ENCODE measurements around the gene DDX3Y.

DNA sequence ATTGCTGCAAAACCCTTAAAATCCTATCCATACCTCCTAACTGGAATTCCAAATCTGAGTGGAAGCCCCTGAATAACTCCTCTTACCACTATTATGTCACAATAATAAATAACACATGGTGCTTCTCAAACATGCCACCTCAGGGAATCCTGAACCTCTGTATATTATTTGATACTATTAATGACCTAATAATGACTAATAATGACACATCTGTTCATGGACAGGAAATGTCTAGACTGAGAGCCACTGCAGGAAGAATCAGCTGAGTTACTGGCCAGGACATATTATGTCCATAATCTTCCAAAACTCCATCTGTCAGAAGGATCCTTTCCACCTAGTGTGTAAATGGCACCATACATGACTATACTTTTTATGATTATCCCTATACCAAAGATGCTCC, 7.7 kb upstream of the DDX3Y start:
- TF ChIP-seq, protein P1, sequence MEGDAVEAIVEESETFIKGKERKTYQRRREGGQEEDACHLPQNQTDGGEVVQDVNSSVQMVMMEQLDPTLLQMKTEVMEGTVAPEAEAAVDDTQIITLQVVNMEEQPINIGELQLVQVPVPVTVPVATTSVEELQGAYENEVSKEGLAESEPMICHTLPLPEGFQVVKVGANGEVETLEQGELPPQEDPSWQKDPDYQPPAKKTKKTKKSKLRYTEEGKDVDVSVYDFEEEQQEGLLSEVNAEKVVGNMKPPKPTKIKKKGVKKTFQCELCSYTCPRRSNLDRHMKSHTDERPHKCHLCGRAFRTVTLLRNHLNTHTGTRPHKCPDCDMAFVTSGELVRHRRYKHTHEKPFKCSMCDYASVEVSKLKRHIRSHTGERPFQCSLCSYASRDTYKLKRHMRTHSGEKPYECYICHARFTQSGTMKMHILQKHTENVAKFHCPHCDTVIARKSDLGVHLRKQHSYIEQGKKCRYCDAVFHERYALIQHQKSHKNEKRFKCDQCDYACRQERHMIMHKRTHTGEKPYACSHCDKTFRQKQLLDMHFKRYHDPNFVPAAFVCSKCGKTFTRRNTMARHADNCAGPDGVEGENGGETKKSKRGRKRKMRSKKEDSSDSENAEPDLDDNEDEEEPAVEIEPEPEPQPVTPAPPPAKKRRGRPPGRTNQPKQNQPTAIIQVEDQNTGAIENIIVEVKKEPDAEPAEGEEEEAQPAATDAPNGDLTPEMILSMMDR (IDR thresholded peaks at IDR 0.05), result no peak
- TF ChIP-seq EP300 (IDR thresholded peaks at IDR 0.05) (no peak), POLR2A (IDR thresholded peaks at IDR 0.05) (no peak)
